Endothelial cell of umbilical vein (primary cell): Measurements from ENCODE around the gene SOX13. TPM values are rescaled to one million over a fixed set of nuclear protein-coding genes. Genes with fewer than 3 reads are reported as not detected.

Experiments
- BruUV-seq: library from RNA; stranded (reverse); fragments of 400-500 nt; replicated peaks from 2 replicates; lab custom pipeline; 2021; lab: Mats Ljungman, UMichigan
- CTCF ChIA-PET: fragments of 300-600, 350-600 bp; sonication (Branson Sonifier 250); formaldehyde crosslinking; loops from one replicate; lab custom pipeline; 2021; ENCODE audit warnings: antibody characterized with exemption, inconsistent platforms; lab: Charles Lee
- POLR2A ChIA-PET: fragments of 300-600, 350-600 bp; sonication (Branson Sonifier 250); formaldehyde crosslinking; loops from one replicate; lab custom pipeline; 2021; ENCODE audit warnings: antibody characterized with exemption, inconsistent platforms; lab: Charles Lee
- DNase-seq: peaks from one replicate; pipeline ENCODE4 v3.0.0-alpha.2; 2011; ENCODE audit warnings: low read depth, low spot score
- FAIRE-seq: peaks from 2 replicates; lab custom pipeline; 2011; peaks lifted over from hg19 to GRCh38; lab: Jason Lieb, UNC
- H2AFZ ChIP-seq: 2 replicates; pipeline ENCODE4 v1.6.0; 2012; ENCODE audit warnings: low read depth, low read length, control low read depth, inconsistent platforms
- H3K27ac ChIP-seq: 2 replicates; pipeline ENCODE4 v1.5.1; 2011; ENCODE audit warnings: low read depth, mild to moderate bottlenecking, control low read depth, low read length, moderate library complexity; ENCODE audit not compliant: insufficient read depth
- H3K27me3 ChIP-seq, 2 experiments: 2 replicates each; pipeline versions ENCODE4 v1.6.0 to v1.6.1; 2011; ENCODE audit warnings: low read length in 2 of 2, mixed read lengths in 1 of 2; ENCODE audit not compliant: control insufficient read depth in 2 of 2, insufficient read depth in 2 of 2
- H3K36me3 ChIP-seq, 2 experiments: 2 replicates in 1 of 2; 3 replicates in 1 of 2; pipeline ENCODE4 v1.5.1; 2011; ENCODE audit warnings: low read length in 2 of 2, mild to moderate bottlenecking in 1 of 2, moderate library complexity in 1 of 2; ENCODE audit not compliant: control insufficient read depth in 2 of 2, insufficient read depth in 2 of 2; ENCODE audit errors: extremely low read depth in 1 of 2
- H3K4me1 ChIP-seq: 3 replicates; pipeline ENCODE4 v1.5.1; 2011; ENCODE audit warnings: mild to moderate bottlenecking, low read length; ENCODE audit not compliant: control insufficient read depth, insufficient read depth; ENCODE audit errors: extremely low read depth
- H3K4me2 ChIP-seq: 2 replicates; pipeline ENCODE4 v1.6.1; 2011; ENCODE audit warnings: low read length, control low read depth, mixed read lengths; ENCODE audit not compliant: insufficient read depth
- H3K4me3 ChIP-seq, 3 experiments: fragments of 200-600 bp in 1 of 3; sonication (generic), shearing (Covaris generic) in 1 of 3; replicated peaks in 1 of 3; 2 replicates each; pipeline ENCODE4 v1.5.1; 2011 to 2016; ENCODE audit warnings: control low read depth in 3 of 3, low read length in 3 of 3, mild to moderate bottlenecking in 2 of 3, inconsistent platforms in 1 of 3, low read depth in 1 of 3, moderate library complexity in 1 of 3; ENCODE audit not compliant: insufficient read depth in 1 of 3
- H3K79me2 ChIP-seq: 2 replicates; pipeline ENCODE4 v1.6.0; 2012; ENCODE audit warnings: low read length, inconsistent platforms; ENCODE audit not compliant: control insufficient read depth, insufficient read depth
- H3K9ac ChIP-seq: replicated peaks from 2 replicates; pipeline ENCODE3; 2011; ENCODE audit warnings: low read length, control low read depth; ENCODE audit not compliant: insufficient read depth; ENCODE audit errors: extremely low read depth
- H3K9me1 ChIP-seq: replicated peaks from 3 replicates; pipeline ENCODE4 v1.6.0; 2011; ENCODE audit warnings: mild to moderate bottlenecking, low read length; ENCODE audit not compliant: control insufficient read depth, insufficient read depth; ENCODE audit errors: extremely low read depth
- H3K9me3 ChIP-seq: replicated peaks from 2 replicates; pipeline ENCODE4 v1.5.1; 2012; ENCODE audit warnings: low read length, inconsistent platforms; ENCODE audit not compliant: control insufficient read depth, insufficient read depth
- H4K20me1 ChIP-seq: replicated peaks from 2 replicates; pipeline ENCODE3; 2011; ENCODE audit warnings: mild to moderate bottlenecking, low read length; ENCODE audit not compliant: control insufficient read depth, insufficient read depth; ENCODE audit errors: extremely low read depth
- CTCF ChIP-seq, 2 donors: IDR thresholded peaks; 1 replicate in 1 of 2; 2 replicates in 1 of 2; pipeline ENCODE4 v1.5.1; 2011; ENCODE audit warnings: low read length in 2 of 2, mild to moderate bottlenecking in 2 of 2, moderate library complexity in 2 of 2, control low read depth in 1 of 2, inconsistent platforms in 1 of 2, low read depth in 1 of 2; ENCODE audit not compliant: insufficient read depth in 1 of 2; ENCODE audit errors: extremely low read depth in 1 of 2
- EZH2 ChIP-seq: IDR thresholded peaks from 2 replicates; pipeline ENCODE4 v1.6.1; 2012; ENCODE audit warnings: borderline replicate concordance, low read depth, mild to moderate bottlenecking, moderate library complexity, low read length, inconsistent platforms; ENCODE audit not compliant: severe bottlenecking
- FOS ChIP-seq: IDR thresholded peaks from 2 replicates; pipeline ENCODE4 v1.6.1; 2011; ENCODE audit warnings: mild to moderate bottlenecking, low read length, moderate library complexity, borderline replicate concordance; ENCODE audit not compliant: insufficient read depth
- GATA2 ChIP-seq: IDR thresholded peaks from 2 replicates; pipeline ENCODE4 v1.7.0; 2011; ENCODE audit warnings: low read depth, mild to moderate bottlenecking, moderate library complexity, mixed read lengths, low read length; ENCODE audit not compliant: insufficient read length, insufficient read depth
- JUN ChIP-seq: IDR thresholded peaks from 2 replicates; pipeline ENCODE4 v1.6.1; 2011; ENCODE audit warnings: borderline replicate concordance, low read depth; ENCODE audit not compliant: insufficient read length, insufficient read depth
- MAX ChIP-seq: IDR thresholded peaks from 2 replicates; pipeline ENCODE4 v1.6.1; 2011; ENCODE audit not compliant: insufficient read depth, insufficient read length
- MYC ChIP-seq: IDR thresholded peaks from one replicate; pipeline ENCODE4 v1.6.1; 2011; ENCODE audit warnings: mild to moderate bottlenecking, low read depth, low read length
- POLR2A ChIP-seq: IDR thresholded peaks from 2 replicates; pipeline ENCODE4 v1.6.1; 2012; ENCODE audit warnings: low read depth, mild to moderate bottlenecking, control low read depth, low read length
- POLR2AphosphoS5 ChIP-seq: IDR thresholded peaks from 2 replicates; pipeline ENCODE4 v1.6.1; 2012; ENCODE audit warnings: low read depth, mild to moderate bottlenecking, control low read depth, low read length, moderate library complexity; ENCODE audit not compliant: insufficient read depth
- dilution Hi-C: fragments of 300-500 bp; cut with MboI; formaldehyde crosslinking; loops from one replicate; pipeline ENCODE4 v1.15.0; 2019; ENCODE audit warnings: low sequenced_read_pairs; ENCODE audit not compliant: extremely low pct_ligation_motif_present
- intact Hi-C: fragments of 100-400 bp; cut with micrococcal nuclease; formaldehyde crosslinking; loops from one replicate; pipeline ENCODE4 v1.10.0; 2022
- polyA plus RNA-seq, 4 experiments: library from polyadenylated mRNA; depleted of rRNA in 3 of 4; stranded (reverse) in 3 of 4; unstranded in 1 of 4; fragments of >200 nt; gene quantifications; 2 replicates each; pipeline versions ENCODE4 v1.2.1 to v1.2.3, GENCODE V29; 2011 to 2012; ENCODE audit warnings: missing spikeins in 1 of 4
- total RNA-seq: library from RNA; stranded (reverse); gene quantifications from 2 replicates; pipeline ENCODE4 v1.2.3, GENCODE V29; 2021

SOX13 gene
- total and polyA plus RNA-seq, 2 donors (not counting 3 experiments of a cell fraction or from before 2014, with no cell fraction given), result 40.8 to 57.7 TPM

DNA sequence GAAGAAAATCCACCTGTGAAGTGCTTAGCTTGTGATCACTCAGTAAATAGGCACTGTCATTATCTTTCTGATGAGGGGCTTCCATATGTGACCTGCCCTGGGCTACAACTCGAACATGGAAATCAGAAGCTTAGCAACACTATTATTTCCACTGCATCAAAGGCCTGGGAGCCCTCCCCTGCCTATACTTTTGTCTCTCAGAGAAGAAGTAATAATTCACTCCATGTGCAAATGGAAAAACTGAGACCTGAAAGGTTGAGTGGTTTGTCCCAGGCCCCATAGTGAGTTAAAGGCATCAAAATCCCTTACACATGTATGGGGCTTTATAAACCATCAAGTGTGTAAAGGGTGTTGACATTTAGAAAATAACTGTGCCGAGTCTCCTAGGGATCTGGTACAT is 20.9 kb downstream of the SOX13 start:
- FAIRE-seq, result no peak
- H3K4me1 ChIP-seq, result peaks cover 19% of the 10 kb centered on the region

More for the DNA sequence above, 20.9 kb downstream of the SOX13 start:
- Histone ChIP-seq H4K20me1 (no peaks in the 10 kb centered on the region), H3K4me3 (no peak overlapping the region), H3K9ac (no peak overlapping the region), H3K79me2 (peaks cover 23% of the 10 kb centered on the region), H3K27me3 (no peaks in the 10 kb centered on the region), H3K36me3 (no peaks in the 10 kb centered on the region), H3K9me3 (no peaks in the 10 kb centered on the region), H3K4me2 (no peak overlapping the region), H2AFZ (no peak overlapping the region), H3K27ac (no peak overlapping the region), H3K9me1 (no peaks in the 10 kb centered on the region)
- intact Hi-C loops (no loop called here), dilution Hi-C loops (no loop called here)
- BruUV-seq, result no TSS peak
- DNase-seq, result no peak
- ChIA-PET CTCF (interaction anchor here (1.3 to 1.5 kb wide), 3 partner anchors 8 to 222 kb away, joined by 4 to 6 read pairs (median 6); no protein-coding TSS in a partner anchor), POLR2A (no interaction called here)
- TF ChIP-seq POLR2A (no peak), CTCF (IDR thresholded peaks at IDR 0.05; ENCODE audit: extremely low read depth in 1 of 2, insufficient read depth in 1 of 2, low read depth in 1 of 2, low read length in 2 of 2) (no peak), EZH2 (no peak), POLR2AphosphoS5 (no peak), MAX (no peak), GATA2 (no peak), MYC (no peak), FOS (no peak), JUN (no peak)
